GM21515 (cell line): ENCODE data around the gene CIAO2B.
"Not testable (repeated sequence)": the region's sequence is repeated elsewhere in the genome, so short reads cannot be mapped to it uniquely, and the experiment has no call there.

Experiments used
- ATAC-seq: cut with Tn5 transposase; IDR thresholded peaks from one replicate; pipeline ENCODE4 v1.9.1; 2021; ENCODE audit not compliant: unreplicated experiment

Gene CIAO2B

GRCh38 chr16:66956154-66956457 lies 21.9 kb upstream of the CIAO2B start:
- ATAC-seq = not testable (repeated sequence)

DNA sequence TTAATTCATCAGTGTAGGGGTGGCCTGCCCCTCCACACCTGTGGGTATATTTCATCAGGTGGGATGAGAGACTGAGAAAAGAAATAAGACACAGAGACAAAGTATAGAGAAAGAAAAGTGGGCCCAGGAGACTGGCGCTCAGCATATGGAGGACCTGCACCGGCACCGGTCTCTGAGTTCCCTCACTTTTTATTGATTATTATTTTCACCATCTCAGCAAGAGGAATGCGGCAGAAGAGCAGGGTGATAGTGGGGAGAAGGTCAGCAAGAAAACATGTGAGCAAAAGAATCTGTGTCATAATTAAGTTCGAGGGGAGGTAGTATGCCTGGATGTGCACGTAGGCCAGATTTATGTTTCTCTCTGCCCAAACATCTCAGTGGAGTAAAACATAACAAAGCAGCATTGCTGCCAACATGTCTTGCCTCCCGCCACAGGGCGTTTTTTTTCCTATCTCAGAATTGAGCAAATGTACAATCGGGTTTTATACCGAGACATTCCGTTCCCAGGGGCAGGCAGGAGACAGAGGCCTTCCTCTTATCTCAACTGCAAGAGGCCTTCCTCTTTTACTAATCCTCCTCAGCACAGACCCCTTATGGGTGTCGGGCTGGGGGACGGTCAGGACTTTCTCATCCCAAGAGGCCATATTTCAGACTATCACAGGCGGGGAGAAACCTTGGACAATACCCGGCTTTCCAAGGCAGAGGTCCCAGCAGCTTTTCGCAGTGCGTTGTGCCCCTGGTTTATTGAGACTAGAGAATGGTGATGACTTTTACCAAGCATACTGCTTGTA lies 21.4 kb upstream of the CIAO2B start:
- not testable (repeated sequence) for ATAC-seq

GRCh38 chr16:66954097-66954659 lies 20.0 kb upstream of the CIAO2B start:
- no peak for ATAC-seq

DNA sequence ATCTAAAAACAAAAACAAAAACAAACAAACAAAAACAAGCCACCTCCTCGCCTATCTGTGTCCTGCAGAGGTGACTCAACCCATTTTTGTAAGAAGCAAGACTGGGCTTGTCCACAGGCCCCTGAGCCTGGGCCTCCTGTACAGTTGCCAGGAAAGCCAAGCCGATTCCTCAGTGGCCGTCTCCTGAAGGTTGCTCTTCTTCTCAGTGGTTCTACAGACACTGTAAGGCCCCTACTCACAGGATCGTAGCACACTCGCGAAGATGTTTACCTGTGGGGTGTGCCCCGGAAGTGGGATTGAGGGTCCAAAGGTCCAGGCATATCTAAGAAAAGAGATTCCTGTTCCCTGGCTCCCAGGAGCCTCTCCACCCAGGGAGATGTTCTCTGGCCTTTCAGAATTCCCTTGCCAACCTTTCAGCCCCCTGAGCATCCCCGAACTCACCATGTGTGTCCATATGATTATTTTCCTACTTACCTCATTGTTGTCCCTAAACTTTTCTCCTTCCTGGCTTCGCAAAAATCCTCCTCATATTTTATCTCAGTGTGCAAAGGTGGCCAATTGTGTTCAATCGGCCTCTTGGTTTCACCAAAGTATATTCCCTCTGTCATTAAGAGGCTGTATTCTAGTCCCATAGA lies 19.4 kb upstream of the CIAO2B start:
- no peak for ATAC-seq

DNA sequence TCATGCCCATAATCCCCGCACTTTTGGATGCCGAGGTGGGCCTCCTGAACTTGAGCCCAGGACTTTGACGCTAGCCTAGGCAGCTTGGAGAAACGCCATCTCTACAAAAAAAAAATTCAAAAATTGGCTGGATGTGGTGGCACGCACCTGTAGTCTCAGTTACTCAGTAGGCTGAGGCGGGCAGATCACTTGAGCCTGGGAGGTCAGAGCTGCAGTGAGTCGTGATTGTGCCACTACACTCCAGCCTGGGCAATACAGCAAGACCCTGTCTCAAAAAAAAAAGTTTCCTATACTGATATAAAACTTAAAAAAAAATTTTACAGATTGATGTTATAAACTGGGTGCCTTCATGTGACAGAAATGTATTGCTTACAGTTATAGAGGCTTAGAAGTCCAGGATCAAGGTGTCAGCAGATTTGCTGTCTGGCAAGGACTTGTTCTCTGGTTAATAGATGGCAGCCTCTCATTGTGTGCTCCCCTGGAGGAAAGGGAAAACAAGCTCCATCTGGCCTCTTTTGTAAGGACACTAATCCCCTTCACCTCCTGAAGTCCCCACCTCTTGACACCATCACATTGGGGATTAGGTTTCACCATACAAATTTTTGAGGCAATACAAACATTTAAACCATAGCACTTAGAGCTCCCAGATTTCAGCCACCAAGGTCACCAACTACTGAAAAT lies 18.4 kb upstream of the CIAO2B start:
- ATAC-seq = no peak

- no peak for ATAC-seq
Observed at GRCh38 chr16:66950971-66951790, 17.0 kb upstream of the CIAO2B start.

DNA sequence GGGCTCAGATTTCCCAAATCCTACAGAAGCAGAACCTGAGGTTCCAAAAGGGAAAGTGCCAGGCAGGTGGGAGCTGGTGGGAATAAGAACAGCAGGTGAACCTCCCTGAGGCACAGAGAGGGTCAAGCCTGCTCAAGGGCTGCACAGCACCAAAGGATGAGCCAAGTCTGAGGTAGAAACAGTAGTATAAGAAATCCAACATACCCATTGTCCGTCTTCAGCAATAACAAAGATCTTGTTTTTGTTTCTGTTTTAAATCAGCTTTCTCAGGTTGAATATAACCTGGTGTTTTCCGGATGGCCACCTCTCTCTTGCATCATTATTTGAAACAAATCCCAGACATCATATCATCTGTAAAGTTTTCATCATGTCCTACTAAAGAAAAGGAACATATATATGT lies 16.2 kb upstream of the CIAO2B start:
- ATAC-seq = no peak

GRCh38 chr16:66949472-66949871 lies 15.3 kb upstream of the CIAO2B start:
- no peak for ATAC-seq

GRCh38 chr16:66948837-66949225 lies 14.6 kb upstream of the CIAO2B start:
- ATAC-seq = no peak

GRCh38 chr16:66948134-66948836 lies 14.1 kb upstream of the CIAO2B start:
- ATAC-seq = no peak

GRCh38 chr16:66947302-66948065 lies 13.3 kb upstream of the CIAO2B start:
- peak; percentile 54 for ATAC-seq

- ATAC-seq = no peak
Observed at GRCh38 chr16:66946974-66947301, 12.7 kb upstream of the CIAO2B start.

DNA sequence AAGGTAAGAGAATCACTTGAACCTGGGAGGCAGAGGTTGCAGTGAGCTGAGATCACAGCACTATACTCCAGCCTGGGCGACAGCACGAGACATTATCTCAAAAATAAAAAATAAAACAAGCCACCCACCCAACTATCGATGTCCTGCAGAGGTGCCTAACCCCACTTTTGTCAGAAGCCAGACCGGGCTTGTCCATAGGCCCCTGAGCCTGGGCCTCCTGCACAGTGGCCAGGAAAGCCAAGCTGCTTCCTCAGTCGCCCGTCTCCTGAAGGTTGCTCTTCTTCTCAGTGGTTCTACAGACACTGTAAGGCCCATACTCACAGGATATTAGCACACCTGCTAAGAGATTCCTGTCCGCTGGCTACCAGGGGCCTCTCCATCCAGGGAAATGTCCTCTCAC lies 12.3 kb upstream of the CIAO2B start:
- ATAC-seq = no peak

DNA sequence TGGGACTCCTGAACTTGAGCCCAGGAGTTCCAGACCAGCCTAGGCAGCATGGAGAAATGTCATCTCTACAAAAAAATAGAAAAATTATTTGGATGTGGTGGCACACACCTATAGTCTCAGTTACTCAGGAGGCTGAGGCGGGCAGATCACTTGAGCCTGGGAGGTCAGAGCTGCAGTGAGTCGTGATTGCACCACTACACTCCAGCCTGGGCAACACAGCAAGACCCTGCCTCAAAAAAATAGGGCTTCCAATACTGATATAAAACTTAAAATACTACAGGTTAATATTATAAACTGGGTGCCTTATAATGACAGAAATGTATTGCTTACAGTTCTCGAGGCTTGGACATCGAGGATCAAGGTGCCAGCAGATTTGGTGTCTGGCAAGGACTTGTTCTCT lies 11.7 kb upstream of the CIAO2B start:
- no peak for ATAC-seq

GRCh38 chr16:66944971-66945370 lies 10.8 kb upstream of the CIAO2B start:
- ATAC-seq = not testable (repeated sequence)

DNA sequence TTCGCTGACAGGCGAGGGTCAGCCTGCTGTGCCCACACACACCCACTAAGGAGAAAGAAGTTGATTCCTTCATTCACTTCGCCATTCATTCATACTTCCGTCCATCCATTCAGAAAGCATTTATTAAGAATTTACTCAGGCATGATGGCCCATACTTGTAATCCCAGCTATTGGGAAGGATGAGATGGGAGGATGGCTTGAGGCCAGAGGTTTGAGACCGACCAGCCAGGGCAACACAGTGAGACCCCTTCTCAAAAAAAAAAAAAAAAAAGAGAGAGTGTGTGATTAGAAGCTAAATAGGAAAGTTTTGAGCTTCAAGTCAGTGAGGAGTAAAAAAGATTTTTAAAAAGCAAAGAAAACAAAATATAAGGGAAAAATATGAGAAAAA lies 9.8 kb upstream of the CIAO2B start:
- ATAC-seq = no peak

- ATAC-seq = no peak
Observed at GRCh38 chr16:66943426-66944053, 9.3 kb upstream of the CIAO2B start.

DNA sequence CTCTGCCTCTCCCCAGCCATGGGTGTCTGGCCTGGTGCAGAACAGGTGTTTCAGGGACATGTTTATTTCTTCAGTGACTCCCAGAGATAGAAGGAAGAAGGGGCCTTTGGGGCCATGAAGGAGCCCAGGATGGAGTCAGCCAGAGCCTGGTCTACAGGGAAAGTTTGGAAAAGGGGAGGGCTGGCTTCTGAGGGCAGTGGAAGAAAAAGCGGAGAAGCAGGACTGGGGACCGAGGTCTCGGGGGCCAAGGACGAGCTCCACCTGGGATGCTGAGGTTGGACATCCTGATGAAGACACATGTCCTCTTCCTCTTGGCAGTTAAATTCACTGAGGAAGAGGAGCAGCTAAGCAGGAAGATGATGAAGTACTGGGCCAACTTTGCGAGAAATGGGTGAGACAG lies 8.8 kb upstream of the CIAO2B start:
- no peak for ATAC-seq

- ATAC-seq = no peak
Observed at GRCh38 chr16:66940236-66940635, 6.0 kb upstream of the CIAO2B start.
